Islet precursor cell (in vitro differentiated cells): ENCODE results near the gene GLRX2.
"Not testable (repeated sequence)": the region's sequence is repeated elsewhere in the genome, so short reads cannot be mapped to it uniquely, and the experiment has no call there.

ENCODE experiments used
- DNase-seq: peaks from one replicate; pipeline ENCODE4 v3.0.0-alpha.2; 2018

The GLRX2 gene

GRCh38 chr1:193104907-193105820, at the start of gene GLRX2:
GLRX2 (minus strand) TSS chr1:193105414; CDS start chr1:193105382, 32 bp downstream.
- peak; percentile 97 for DNase-seq

DNA sequence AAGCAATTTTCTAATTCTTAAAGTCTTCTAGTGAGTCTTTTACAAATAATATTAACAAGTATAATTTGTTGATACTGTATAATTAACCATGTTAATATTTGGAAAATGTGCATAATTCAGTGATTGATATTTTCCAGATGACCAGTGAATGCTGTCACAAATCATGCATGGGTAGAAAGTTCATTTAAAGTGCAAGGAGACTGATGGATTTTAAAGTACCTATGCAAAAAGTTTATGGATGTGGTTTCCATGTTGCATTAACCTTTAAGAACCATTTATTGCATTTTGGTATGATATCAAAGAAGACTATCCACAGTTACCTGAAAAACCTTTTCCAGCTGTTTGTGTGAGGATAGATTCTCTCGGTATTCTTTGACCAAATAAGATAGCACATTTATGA, 39.8 kb upstream of the GLRX2 start:
- no peak for DNase-seq

GRCh38 chr1:193144361-193144938, 39.2 kb upstream of the GLRX2 start:
- no peak for DNase-seq

DNA sequence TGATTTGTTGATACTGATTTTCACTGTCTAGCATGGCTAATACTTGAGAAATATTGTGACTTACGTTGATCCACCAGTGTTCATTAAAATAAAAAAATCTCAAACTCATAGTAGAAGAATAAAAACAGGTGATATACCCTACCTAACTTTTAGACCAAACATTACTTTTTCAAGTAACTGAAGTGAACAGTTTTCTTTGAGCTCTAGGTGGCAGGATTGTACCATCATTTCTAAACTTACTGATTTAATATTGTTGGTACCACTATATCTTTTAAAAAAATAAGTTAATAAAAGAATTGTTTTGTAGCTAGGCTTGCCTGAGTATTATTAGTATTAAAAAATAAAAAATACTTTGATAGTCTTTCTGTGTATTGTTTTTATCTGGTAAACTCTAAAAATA, 38.1 kb upstream of the GLRX2 start:
- DNase-seq: no peak

DNA sequence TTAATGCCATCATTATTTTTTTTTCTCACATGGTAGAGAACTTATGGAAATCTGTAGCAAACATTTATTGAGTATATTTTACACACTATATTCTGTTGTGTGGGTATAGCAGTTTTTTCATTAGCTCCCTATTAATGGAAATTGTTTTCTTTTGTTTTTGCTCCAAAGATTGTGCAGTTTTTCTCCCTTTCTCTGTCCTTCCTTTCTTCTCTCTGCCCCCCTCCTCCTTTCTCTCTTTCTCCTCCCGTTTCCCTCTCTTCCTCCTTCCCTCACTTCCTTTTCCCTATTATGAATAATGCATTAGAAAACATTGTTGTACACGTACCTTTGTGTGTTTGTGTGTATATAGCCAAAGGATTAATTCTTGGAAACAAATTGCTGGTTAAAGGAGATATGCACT, 37.2 kb upstream of the GLRX2 start:
- DNase-seq: no peak

- no peak for DNase-seq
Measured at GRCh38 chr1:193141804-193142203, 36.6 kb upstream of the GLRX2 start.

DNA sequence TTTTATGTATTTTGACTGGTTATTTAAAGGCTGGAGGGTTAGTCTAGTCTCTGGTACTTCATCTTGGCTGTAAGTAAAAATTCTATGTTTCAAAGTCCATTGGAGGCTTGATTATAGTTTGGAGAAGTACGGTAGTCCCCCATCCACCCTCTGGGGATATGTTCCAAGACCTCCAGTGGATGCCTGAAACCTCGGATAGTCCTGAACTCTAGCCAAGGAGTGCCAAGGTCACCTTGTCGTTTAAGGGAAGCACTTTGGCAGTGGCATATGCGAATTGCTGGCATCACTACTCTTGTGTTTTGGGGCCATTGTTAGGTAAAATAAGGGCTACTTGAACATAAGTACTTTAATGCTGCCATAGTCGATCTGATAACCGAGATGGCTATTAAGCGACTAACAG, 35.0 kb upstream of the GLRX2 start:
- DNase-seq: no peak

GRCh38 chr1:193131266-193131860, 26.1 kb upstream of the GLRX2 start:
- no peak for DNase-seq

DNA sequence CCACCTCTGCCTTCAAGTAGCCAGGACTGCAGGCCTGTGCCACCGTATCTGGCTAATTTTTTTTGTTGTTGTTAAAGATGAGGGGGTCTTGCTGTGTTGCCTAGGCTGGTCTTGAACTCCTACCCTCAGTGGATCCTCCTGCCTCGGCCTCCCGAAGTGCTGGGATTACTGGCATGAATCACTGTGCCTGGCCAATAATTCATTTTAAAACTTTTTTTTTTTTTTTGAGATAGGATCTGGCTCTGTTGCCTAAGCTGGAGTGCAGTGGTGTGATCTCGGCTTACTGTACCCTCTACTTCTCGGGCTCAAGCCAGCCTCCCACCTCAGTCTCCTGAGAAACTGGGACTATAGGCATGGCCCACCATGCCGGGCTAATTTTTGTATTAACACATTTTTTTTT, 20.2 kb upstream of the GLRX2 start:
- no peak for DNase-seq

GRCh38 chr1:193123751-193124150, 18.5 kb upstream of the GLRX2 start:
- no peak for DNase-seq

- DNase-seq: peak; percentile 99
Measured at GRCh38 chr1:193121616-193122593, 16.7 kb upstream of the GLRX2 start, which contains the start of gene CDC73. CDC73 (plus strand) TSS chr1:193122031; CDS start chr1:193122201, 170 bp downstream.

- DNase-seq: no peak
Measured at GRCh38 chr1:193120604-193121166, 15.5 kb upstream of the GLRX2 start.

DNA sequence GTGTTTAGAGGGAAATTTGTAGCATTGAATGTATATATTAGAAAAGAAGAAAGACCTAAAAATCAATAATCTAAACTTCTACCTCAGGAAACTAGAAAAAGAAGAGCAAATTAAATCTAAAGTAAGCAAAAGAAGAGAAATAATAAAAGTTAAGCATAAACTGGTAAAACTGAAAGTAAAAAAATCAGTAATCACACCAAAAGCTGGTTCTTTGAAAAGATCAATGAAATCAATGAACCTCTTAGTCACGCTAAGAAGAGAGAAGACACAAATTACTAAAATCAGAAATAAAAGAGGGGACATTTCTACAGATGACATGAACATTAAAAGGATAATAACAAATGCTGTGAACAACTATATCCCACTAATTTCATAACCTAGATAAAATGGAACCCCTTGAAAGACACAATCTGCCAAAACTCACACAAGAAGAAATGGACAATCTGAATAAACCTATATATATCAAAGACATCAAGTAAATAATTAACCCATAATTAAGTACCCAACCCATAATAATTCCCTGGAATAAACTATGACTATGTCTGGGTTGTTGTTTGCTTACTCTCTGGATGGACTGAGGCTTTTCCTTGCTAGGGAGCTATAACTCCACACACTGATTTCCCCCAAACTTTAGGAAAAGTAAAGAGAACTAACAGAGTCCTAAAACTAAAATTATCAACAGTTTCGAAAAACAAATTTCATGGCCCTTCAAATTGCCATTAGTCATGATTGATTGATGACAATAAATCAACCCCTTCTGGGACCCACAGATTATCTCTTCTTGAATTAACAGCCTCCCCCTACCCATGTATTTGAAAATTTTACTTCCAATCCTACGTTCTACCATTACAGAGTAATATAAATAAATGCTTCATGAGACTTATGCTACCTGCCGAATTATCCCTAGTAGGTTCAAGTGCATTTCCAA, 13.9 kb upstream of the GLRX2 start:
- no peak for DNase-seq

DNA sequence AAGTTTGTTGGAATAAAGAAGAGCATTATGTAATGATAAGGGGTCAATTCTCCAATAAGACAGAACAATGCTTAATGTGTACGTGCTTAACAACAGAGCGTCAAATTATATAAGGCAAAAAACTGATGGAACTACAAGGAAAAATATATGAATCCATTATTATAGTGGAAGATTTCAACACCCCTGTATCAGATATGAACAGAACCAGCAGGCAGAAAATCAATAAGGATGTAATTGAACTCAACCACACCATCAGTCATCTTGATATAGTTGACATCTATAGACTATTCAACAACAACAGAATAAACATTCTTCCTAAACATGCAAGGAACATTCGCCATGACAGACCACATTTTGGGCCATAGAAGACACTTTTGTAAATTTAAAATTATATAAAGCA, 13.0 kb upstream of the GLRX2 start:
- DNase-seq: no peak

GRCh38 chr1:193117167-193117566, 12.0 kb upstream of the GLRX2 start:
- DNase-seq: not testable (repeated sequence)

DNA sequence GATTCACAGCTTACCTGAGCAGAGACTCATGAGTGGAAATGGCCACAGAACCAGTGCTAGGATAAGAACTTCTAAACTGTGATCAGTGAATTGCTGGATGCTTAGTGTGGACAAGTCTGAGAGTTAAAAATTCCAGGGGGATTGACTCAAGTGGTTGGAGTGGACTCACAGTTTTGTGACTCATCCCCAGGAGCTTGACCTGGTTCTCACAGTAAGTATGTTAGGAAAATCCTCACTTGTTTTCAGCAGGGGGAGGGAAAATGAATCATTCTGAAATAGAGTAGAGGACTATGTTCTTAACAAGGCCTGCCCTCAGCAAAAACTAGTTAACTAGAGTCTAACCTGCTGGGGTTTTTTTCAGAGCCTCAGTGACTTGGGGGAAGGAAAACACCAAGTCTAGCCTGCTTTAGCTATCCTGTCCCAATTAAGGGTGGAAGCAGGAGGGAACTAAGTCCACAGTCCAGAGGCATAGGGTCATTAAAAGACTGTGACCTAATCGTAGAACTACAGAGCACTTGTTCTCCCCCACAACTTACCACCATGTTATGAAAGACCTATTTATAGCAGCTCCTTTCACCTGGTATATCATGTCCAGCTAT, 10.5 kb upstream of the GLRX2 start:
- peak; percentile 91 for DNase-seq

- no peak for DNase-seq
Measured at GRCh38 chr1:193114485-193115095, 9.4 kb upstream of the GLRX2 start.

- DNase-seq: no peak
Measured at GRCh38 chr1:193113992-193114332, 8.7 kb upstream of the GLRX2 start.

- DNase-seq: peak; percentile 67
Measured at GRCh38 chr1:193113258-193113991, 8.2 kb upstream of the GLRX2 start.

GRCh38 chr1:193111641-193112090, 6.5 kb upstream of the GLRX2 start:
- peak; percentile 90 for DNase-seq
